Uterus (tissue), 4 donors: ENCODE results near the gene INPP5A. TPM values are rescaled to one million over a fixed set of nuclear protein-coding genes. Genes with fewer than 3 reads are reported as not detected.

Source experiments
- DNase-seq, 2 donors: peaks; one replicate each; pipeline ENCODE4 v3.0.0-alpha.2; 2019 to 2020
- H3K27ac ChIP-seq, 2 donors: fragments of 200-600 bp; sonication (generic); 1 replicate in 1 of 2; 2 replicates in 1 of 2; pipeline ENCODE4 v1.5.1; 2016 to 2018
- H3K27me3 ChIP-seq, 2 donors: fragments of 200-600 bp; sonication (generic); one replicate each; pipeline ENCODE4 v1.5.1; 2018 to 2019; ENCODE audit warnings: control low read depth in 1 of 2
- H3K36me3 ChIP-seq, 2 donors: fragments of 200-600 bp; sonication (generic); one replicate each; pipeline ENCODE4 v1.5.1; 2019; ENCODE audit warnings: control low read depth in 1 of 2
- H3K4me1 ChIP-seq, 2 donors: fragments of 200-600 bp; sonication (generic); one replicate each; pipeline ENCODE4 v1.5.1; 2018 to 2019; ENCODE audit warnings: control low read depth in 1 of 2
- H3K4me3 ChIP-seq, 2 donors: fragments of 200-600 bp; sonication (generic); 1 replicate in 1 of 2; 2 replicates in 1 of 2; pipeline ENCODE4 v1.5.1; 2018 to 2019; ENCODE audit warnings: mild to moderate bottlenecking in 1 of 2
- H3K9me3 ChIP-seq, 2 donors: fragments of 200-600 bp; sonication (generic); one replicate each; pipeline ENCODE4 v1.5.1; 2019; ENCODE audit warnings: control low read depth in 1 of 2
- CTCF ChIP-seq, 4 experiments: fragments of 200-600 bp in 2 of 4; fragments of 450-650 bp in 2 of 4; sonication (generic) in 2 of 4; IDR thresholded peaks; one replicate each; pipeline ENCODE4 v1.5.1; 2016 to 2019; ENCODE audit warnings: antibody characterized with exemption in 4 of 4, mild to moderate bottlenecking in 2 of 4, moderate library complexity in 1 of 4
- POLR2A ChIP-seq, 2 donors: fragments of 450-650 bp; IDR thresholded peaks; one replicate each; pipeline ENCODE4 v1.6.1; 2016; ENCODE audit warnings: antibody characterized with exemption in 2 of 2, mild to moderate bottlenecking in 1 of 2, moderate library complexity in 1 of 2
- intact Hi-C: fragments of 100-400 bp; cut with DNase I; formaldehyde crosslinking; loops from one replicate; pipeline ENCODE4 v1.15.1; 2023; ENCODE audit warnings: low total_unique reads
- total RNA-seq, 4 donors: library from RNA; depleted of rRNA in 3 of 4; stranded (reverse); fragments of >200 nt in 3 of 4; gene quantifications; one replicate each; pipeline versions ENCODE4 v1.1.0 to v1.2.4, GENCODE V29; 2014 to 2023
- donor health status: DM: yes; HTN: yes; CAD: no.

Gene INPP5A
- total RNA-seq, 4 donors from 2014 or later = 22.5 to 160 (median 93.2) TPM

GRCh38 chr10:132662186-132662920 is 124.8 kb downstream of the INPP5A start:
- TF ChIP-seq CTCF (IDR thresholded peaks at IDR 0.05) = no peak
- TF ChIP-seq POLR2A (IDR thresholded peaks at IDR 0.05) = no peak
- Histone ChIP-seq H3K27me3 (no peaks in the 10 kb centered on the region), H3K27ac (no peak overlapping the region), H3K9me3 (no peaks in the 10 kb centered on the region), H3K4me3 (no peak overlapping the region), H3K36me3 (no peaks in the 10 kb centered on the region), H3K4me1 (peaks cover 0 to 4% of the 10 kb centered on the region in 2 donors)
- intact Hi-C loops = no loop called here
- DNase-seq = no peak

GRCh38 chr10:132663666-132664365 is 126.2 kb downstream of the INPP5A start:
- DNase-seq = no peak
- Histone ChIP-seq H3K36me3 (no peaks in the 10 kb centered on the region), H3K4me3 (no peak overlapping the region), H3K4me1 (peaks cover 0 to 4% of the 10 kb centered on the region in 2 donors), H3K27ac (no peak overlapping the region), H3K9me3 (no peaks in the 10 kb centered on the region), H3K27me3 (no peaks in the 10 kb centered on the region)
- no peak for TF ChIP-seq POLR2A (IDR thresholded peaks at IDR 0.05)
- TF ChIP-seq CTCF (IDR thresholded peaks at IDR 0.05) = no peak
- intact Hi-C loops = no loop called here

GRCh38 chr10:132664407-132664806 is 126.8 kb downstream of the INPP5A start:
- TF ChIP-seq CTCF (IDR thresholded peaks at IDR 0.05) (no peak), POLR2A (IDR thresholded peaks at IDR 0.05) (no peak)
- H3K9me3 ChIP-seq = no peaks in the 10 kb centered on the region
- no peak overlapping the region for H3K27ac ChIP-seq
- DNase-seq = no peak
- no peaks in the 10 kb centered on the region for H3K27me3 ChIP-seq
- H3K4me3 ChIP-seq = no peak overlapping the region
- H3K4me1 ChIP-seq = peaks cover 0 to 4% of the 10 kb centered on the region in 2 donors
- H3K36me3 ChIP-seq = no peaks in the 10 kb centered on the region
- intact Hi-C loops = no loop called here

- no peak for DNase-seq
- Histone ChIP-seq H3K4me3 (no peak overlapping the region), H3K36me3 (no peaks in the 10 kb centered on the region), H3K9me3 (no peaks in the 10 kb centered on the region), H3K4me1 (peaks cover 0 to 4% of the 10 kb centered on the region in 2 donors), H3K27ac (no peak overlapping the region), H3K27me3 (no peaks in the 10 kb centered on the region)
- intact Hi-C loops = no loop called here
- TF ChIP-seq POLR2A (IDR thresholded peaks at IDR 0.05) = no peak
- TF ChIP-seq CTCF (IDR thresholded peaks at IDR 0.05) = no peak
These were observed 127.3 kb downstream of the INPP5A start for GRCh38 chr10:132664883-132665282.
